ENCODE results near the gene DMXL2.

DMXL2 gene

GRCh38 chr15:51493892-51494291 lies 128.7 kb downstream of the DMXL2 start:
- no peak overlapping the region for H3K4me3 ChIP-seq (ENCODE audit: low read depth, low read length)
- no peak for TF ChIP-seq CTCF (IDR thresholded peaks at IDR 0.05; ENCODE audit: insufficient read depth, low read depth, low read length, missing control alignments)
- no peak for DNase-seq (ENCODE audit: low read depth)

DNA sequence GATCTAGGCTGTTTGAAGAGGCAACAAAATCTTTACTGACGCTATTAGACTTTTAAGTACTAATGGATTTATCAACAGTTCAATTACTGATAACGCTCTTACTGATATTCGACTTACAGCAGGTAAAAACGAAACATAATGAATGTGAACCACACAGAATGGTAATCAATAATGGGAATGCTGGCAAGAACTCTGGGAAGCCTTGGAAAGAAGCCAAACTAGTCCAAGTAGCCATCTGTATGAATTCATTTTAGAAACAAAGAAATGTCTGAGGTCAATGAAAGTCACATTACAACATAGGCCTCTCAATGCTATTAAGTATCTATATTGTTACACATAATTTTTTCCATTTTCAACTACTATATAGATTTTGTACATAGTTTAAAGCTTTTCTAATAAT lies 130.0 kb downstream of the DMXL2 start:
- TF ChIP-seq CTCF (IDR thresholded peaks at IDR 0.05; ENCODE audit: insufficient read depth, low read depth, low read length, missing control alignments) = no peak
- DNase-seq (ENCODE audit: low read depth) = no peak
- no peak overlapping the region for H3K4me3 ChIP-seq (ENCODE audit: low read depth, low read length)

DNA sequence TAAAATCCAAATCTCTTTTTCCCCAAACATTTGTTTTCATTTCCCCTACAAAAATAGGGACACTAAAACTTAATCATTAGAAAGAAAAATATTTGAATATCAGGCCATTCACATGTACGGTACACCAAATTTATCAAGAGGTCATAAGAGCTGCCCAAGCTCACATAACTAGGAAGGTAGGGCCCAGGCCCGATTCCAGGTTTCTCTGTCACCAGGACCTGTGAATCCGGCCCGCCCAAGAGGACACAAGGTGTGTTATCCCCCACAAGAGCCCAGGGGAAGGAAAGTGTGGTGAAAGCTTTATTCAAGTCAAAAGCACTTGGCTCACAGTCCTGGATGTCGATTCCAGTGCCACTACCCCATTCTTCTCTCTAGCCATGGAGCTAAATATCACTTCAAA lies 130.6 kb downstream of the DMXL2 start:
- H3K4me3 ChIP-seq (ENCODE audit: low read depth, low read length) = no peak overlapping the region
- no peak for TF ChIP-seq CTCF (IDR thresholded peaks at IDR 0.05; ENCODE audit: insufficient read depth, low read depth, low read length, missing control alignments)
- DNase-seq (ENCODE audit: low read depth) = no peak

GRCh38 chr15:51484781-51485180 lies 137.8 kb downstream of the DMXL2 start:
- no peak for TF ChIP-seq CTCF (IDR thresholded peaks at IDR 0.05; ENCODE audit: insufficient read depth, low read depth, low read length, missing control alignments)
- H3K4me3 ChIP-seq (ENCODE audit: low read depth, low read length) = no peak overlapping the region
- no peak for DNase-seq (ENCODE audit: low read depth)

GRCh38 chr15:51483985-51484384 lies 138.6 kb downstream of the DMXL2 start:
- no peak for DNase-seq (ENCODE audit: low read depth)
- H3K4me3 ChIP-seq (ENCODE audit: low read depth, low read length) = no peak overlapping the region
- TF ChIP-seq CTCF (IDR thresholded peaks at IDR 0.05; ENCODE audit: insufficient read depth, low read depth, low read length, missing control alignments) = no peak

DNA sequence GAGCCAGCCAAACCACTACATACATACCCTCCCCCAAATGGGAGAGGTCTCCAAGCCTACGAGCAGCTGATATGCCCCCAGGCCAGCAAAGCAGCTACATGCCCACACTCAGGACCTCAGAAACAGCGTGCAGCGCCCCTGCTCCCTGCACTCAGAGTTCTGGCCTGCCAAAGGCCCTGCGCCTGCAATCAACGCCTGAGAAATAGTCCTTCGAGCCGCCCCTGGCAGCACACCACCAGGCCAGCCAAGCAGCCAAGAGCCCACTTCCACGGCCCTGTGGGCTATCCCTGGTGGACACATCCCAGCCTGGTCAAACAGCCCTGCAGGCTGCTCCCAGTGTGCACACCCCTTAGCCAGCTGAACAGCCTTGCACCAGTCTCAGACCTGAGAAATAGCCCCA lies 139.1 kb downstream of the DMXL2 start:
- DNase-seq (ENCODE audit: low read depth) = no peak
- no peak for TF ChIP-seq CTCF (IDR thresholded peaks at IDR 0.05; ENCODE audit: insufficient read depth, low read depth, low read length, missing control alignments)
- no peak overlapping the region for H3K4me3 ChIP-seq (ENCODE audit: low read depth, low read length)

- H3K4me3 ChIP-seq (ENCODE audit: low read depth, low read length) = no peak overlapping the region
- DNase-seq (ENCODE audit: low read depth) = no peak
- no peak for TF ChIP-seq CTCF (IDR thresholded peaks at IDR 0.05; ENCODE audit: insufficient read depth, low read depth, low read length, missing control alignments)
Observed at GRCh38 chr15:51475736-51476135, 146.8 kb downstream of the DMXL2 start.

Data from GM12865 (cell line).